WERI-Rb-1 (cell line): Measurements from ENCODE around the gene TSFM.

Source experiments
- DNase-seq: peaks from one replicate; pipeline ENCODE4 v3.0.0-alpha.2; 2020
- H3K27ac ChIP-seq: fragments of 250-450 bp; sonication (Bioruptor Pico); 2 replicates; pipeline ENCODE4 v1.5.1; 2020; ENCODE audit warnings: mild to moderate bottlenecking, moderate library complexity
- H3K27me3 ChIP-seq: fragments of 250-450 bp; sonication (Bioruptor Pico); 2 replicates; pipeline ENCODE4 v1.5.1; 2021; ENCODE audit warnings: mild to moderate bottlenecking, low read depth, moderate library complexity; ENCODE audit not compliant: insufficient read depth, severe bottlenecking
- H3K36me3 ChIP-seq: fragments of 250-450 bp; sonication (Bioruptor Pico); 2 replicates; pipeline ENCODE4 v1.5.1; 2020; ENCODE audit warnings: mild to moderate bottlenecking, moderate library complexity
- H3K4me3 ChIP-seq: 2 replicates; pipeline ENCODE4 v1.5.1; 2011; ENCODE audit warnings: low read depth, mild to moderate bottlenecking, control low read depth, low read length
- H3K9me3 ChIP-seq: fragments of 250-450 bp; sonication (Bioruptor Pico); 2 replicates; pipeline ENCODE4 v1.5.1; 2021; ENCODE audit warnings: mild to moderate bottlenecking, moderate library complexity; ENCODE audit not compliant: severe bottlenecking
- TF ChIP-seq, protein P1 (sequence below): IDR thresholded peaks from 2 replicates; pipeline ENCODE4 v1.5.1; 2011; ENCODE audit warnings: low read depth, mild to moderate bottlenecking, control low read depth, inconsistent platforms, low read length

Gene TSFM

DNA sequence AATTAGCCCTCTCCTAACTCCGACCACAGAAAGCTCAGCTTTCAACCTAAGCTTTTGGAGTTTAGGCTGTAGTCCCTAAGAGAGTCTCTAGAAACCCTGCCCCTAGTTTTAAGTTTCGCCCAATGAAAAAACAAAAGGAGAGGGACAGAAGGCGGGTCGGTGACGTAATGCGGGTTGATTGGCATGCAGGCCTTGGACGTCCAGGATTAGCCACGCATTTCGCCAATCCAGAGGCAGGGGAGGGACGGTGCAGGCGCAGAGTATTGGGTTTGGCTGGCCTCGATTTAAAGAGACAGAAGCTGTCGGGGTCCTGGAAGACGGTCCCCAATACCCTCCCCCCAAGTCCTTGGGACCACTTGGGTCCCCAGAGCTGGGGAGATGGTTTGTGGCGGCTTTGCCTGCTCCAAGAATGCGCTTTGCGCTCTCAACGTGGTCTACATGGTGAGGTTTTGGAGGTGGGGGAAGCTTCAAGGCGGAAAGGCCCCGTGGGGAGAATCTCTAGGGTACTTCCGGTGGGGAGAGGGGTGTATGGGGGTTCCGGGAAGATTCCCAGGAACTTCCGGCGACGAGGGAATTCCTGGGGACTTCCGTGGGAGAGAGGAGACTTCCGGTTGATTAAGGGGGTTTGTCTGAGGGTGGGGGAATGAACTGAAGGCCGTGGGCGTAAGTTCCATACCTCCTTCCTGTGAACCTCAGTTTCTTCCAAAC, 37.7 kb upstream of the TSFM start, which contains the start of gene TSPAN31:
Gene TSPAN31, plus strand, starts transcription at position 263 of the 708 bp plus-strand sequence. Its CDS starts 116 bp downstream, at position 379.
- no peaks in the 10 kb centered on the region for H3K9me3 ChIP-seq
- DNase-seq: peak; percentile 96
- H3K27ac ChIP-seq: peak within 1 kb of the TSS; percentile 93
- H3K27me3 ChIP-seq: no peaks in the 10 kb centered on the region
- H3K36me3 ChIP-seq: peaks cover 42% of the 10 kb centered on the region
- H3K4me3 ChIP-seq: peak within 1 kb of the TSS; percentile 84
- TF ChIP-seq, protein P1, sequence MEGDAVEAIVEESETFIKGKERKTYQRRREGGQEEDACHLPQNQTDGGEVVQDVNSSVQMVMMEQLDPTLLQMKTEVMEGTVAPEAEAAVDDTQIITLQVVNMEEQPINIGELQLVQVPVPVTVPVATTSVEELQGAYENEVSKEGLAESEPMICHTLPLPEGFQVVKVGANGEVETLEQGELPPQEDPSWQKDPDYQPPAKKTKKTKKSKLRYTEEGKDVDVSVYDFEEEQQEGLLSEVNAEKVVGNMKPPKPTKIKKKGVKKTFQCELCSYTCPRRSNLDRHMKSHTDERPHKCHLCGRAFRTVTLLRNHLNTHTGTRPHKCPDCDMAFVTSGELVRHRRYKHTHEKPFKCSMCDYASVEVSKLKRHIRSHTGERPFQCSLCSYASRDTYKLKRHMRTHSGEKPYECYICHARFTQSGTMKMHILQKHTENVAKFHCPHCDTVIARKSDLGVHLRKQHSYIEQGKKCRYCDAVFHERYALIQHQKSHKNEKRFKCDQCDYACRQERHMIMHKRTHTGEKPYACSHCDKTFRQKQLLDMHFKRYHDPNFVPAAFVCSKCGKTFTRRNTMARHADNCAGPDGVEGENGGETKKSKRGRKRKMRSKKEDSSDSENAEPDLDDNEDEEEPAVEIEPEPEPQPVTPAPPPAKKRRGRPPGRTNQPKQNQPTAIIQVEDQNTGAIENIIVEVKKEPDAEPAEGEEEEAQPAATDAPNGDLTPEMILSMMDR: no peak

DNA sequence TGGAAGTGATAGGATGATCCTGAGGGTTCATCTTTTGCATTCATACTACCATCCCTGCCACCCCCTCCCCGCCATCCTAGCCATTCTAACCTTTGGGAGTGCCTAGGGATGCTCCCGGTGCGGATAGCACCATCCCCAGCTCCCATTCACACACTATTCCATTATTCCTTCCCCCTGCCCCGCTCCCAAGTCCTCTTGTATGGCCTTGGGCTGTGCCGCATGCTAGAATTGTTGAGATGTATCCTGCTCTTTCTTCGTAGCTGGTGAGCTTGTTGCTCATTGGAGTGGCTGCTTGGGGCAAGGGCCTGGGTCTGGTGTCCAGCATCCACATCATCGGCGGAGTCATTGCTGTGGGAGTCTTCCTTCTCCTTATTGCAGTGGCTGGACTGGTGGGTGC, 37.1 kb upstream of the TSFM start:
- DNase-seq: no peak
- TF ChIP-seq, protein P1: no peak
- peak overlapping the region; percentile 93 for H3K27ac ChIP-seq
- H3K9me3 ChIP-seq: no peaks in the 10 kb centered on the region
- peak overlapping the region; percentile 84 for H3K4me3 ChIP-seq
- no peaks in the 10 kb centered on the region for H3K27me3 ChIP-seq
- peaks cover 47% of the 10 kb centered on the region for H3K36me3 ChIP-seq

DNA sequence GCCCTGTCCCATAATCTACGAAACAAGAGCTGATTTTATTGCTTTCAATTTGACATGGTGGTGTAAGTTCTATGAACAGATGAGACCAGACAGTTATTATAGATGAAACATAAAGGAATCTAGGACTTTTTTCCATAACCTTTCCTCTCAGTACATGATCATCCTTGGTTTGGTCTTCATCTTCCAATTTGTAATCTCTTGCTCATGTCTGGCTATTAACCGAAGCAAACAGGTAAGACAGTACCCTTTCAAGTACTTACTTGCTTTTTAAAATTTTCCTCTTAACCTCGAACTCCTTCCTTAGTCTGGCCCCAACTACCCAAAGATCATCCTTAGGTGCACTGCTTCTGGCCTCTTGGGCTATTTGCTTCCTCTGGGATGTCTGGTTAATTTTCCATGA, 36.6 kb upstream of the TSFM start:
- TF ChIP-seq, protein P1: no peak
- Histone ChIP-seq H3K27me3 (no peaks in the 10 kb centered on the region), H3K27ac (peak overlapping the region; percentile 93; the same call in 1 of the 2 replicates), H3K9me3 (no peaks in the 10 kb centered on the region), H3K36me3 (peaks cover 52% of the 10 kb centered on the region), H3K4me3 (no peak overlapping the region)
- no peak for DNase-seq

DNA sequence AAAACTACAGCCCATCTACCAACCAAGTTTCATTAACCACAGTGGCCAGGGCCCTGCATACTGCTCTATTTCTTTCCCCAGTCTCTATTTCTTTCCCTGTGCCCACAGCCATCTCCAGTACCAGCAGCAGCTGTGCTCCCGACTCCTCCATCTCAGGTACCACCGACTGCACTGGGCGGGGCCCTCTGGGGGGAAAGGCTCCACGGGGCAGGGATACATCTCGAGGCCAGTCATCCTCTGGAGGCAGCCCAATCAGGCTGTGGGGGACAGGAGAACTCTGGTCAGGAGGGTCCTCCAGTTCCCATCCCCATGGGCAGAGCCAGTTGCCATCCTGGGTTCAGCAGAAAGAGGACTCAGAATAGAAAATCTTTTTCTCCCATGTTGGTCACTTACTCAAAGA, 33.5 kb upstream of the TSFM start:
- Histone ChIP-seq H3K36me3 (peaks cover 60% of the 10 kb centered on the region), H3K4me3 (no peak overlapping the region), H3K27me3 (no peaks in the 10 kb centered on the region), H3K9me3 (no peaks in the 10 kb centered on the region), H3K27ac (no peak overlapping the region)
- TF ChIP-seq, protein P1: no peak
- no peak for DNase-seq

DNA sequence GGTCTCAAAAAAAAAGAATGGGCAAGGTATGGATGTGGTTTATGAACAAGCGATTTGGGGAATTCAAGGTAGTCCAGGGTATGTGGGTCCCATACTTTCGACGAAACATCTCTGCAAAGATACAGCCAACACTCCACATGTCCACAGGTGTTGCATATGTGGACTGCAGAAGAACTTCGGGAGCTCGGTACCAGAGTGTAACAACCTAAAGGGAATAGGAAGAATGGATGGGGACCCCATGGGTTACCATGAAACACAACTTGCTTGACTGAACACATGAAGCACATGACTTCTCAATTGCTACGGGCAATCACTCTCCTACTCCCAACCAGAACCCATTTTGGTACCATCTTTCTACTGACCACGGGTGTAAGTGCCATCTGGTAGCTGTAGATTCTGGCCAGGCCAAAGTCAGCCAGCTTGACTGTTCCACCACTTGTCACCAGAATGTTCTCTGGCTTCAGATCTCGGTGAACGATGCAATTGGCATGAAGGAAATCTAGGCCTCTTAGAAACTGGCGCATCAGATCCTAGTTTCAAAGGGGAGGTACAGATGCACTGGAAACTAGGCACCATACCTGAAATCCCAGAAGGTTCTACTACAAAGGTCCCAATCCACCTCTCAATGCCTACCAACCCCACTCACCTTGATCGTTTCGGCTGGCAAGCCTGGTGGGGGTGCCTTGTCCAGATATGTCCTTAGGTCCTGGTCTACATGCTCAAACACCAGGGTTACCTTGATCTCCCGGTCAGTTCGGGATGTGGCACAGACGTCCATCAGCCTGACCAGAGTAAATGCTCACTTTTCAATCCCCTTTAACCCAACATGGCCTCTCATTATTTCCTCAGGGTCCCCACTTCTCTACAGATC, 31.8 kb upstream of the TSFM start:
- Histone ChIP-seq H3K27ac (peak overlapping the region; percentile 97), H3K27me3 (no peaks in the 10 kb centered on the region), H3K4me3 (peak overlapping the region; percentile 80), H3K36me3 (peaks cover 56% of the 10 kb centered on the region), H3K9me3 (no peaks in the 10 kb centered on the region)
- TF ChIP-seq, protein P1: no peak
- no peak for DNase-seq
